Vagina (tissue), 2 donors: Measurements from ENCODE around the gene EIF5AL1.
"Not testable (repeated sequence)": the region's sequence is repeated elsewhere in the genome, so short reads cannot be mapped to it uniquely, and the experiment has no call there.

ENCODE experiments used
- CTCF ChIP-seq, 3 experiments: fragments of 450-650 bp in 2 of 3; fragments of 200-600 bp in 1 of 3; sonication (generic) in 1 of 3; IDR thresholded peaks; one replicate each; pipeline ENCODE4 v1.5.1; 2017 to 2019; ENCODE audit warnings: antibody characterized with exemption in 3 of 3, mild to moderate bottlenecking in 2 of 3, moderate library complexity in 2 of 3
- POLR2A ChIP-seq, 2 donors: fragments of 450-650 bp; IDR thresholded peaks; one replicate each; pipeline ENCODE4 v1.6.1; 2017; ENCODE audit warnings: antibody characterized with exemption in 2 of 2, mild to moderate bottlenecking in 2 of 2, moderate library complexity in 2 of 2
- POLR2AphosphoS5 ChIP-seq, 2 donors: sonication (generic); formaldehyde crosslinking; IDR thresholded peaks; one replicate each; pipeline ENCODE4 v1.9.0; 2017; ENCODE audit warnings: antibody characterized with exemption in 2 of 2, mild to moderate bottlenecking in 2 of 2, low read depth in 1 of 2; ENCODE audit not compliant: insufficient read depth in 1 of 2

- not testable (repeated sequence) for TF ChIP-seq CTCF (IDR thresholded peaks at IDR 0.05); POLR2AphosphoS5 (IDR thresholded peaks at IDR 0.05; ENCODE audit: insufficient read depth in 1 of 2, low read depth in 1 of 2); POLR2A (IDR thresholded peaks at IDR 0.05)
These were observed 9.4 kb downstream of the EIF5AL1 start for GRCh38 chr10:79521751-79522150.
